H9 (cell line): ENCODE data around the gene FRMPD1. TPM values are rescaled to one million over a fixed set of nuclear protein-coding genes. Genes with fewer than 3 reads are reported as not detected.

Source experiments
- DNase-seq: peaks from one replicate; pipeline ENCODE4 v3.0.0-alpha.2; 2017
- H2AFZ ChIP-seq: one replicate; pipeline ENCODE4 v1.6.1; 2013; ENCODE audit warnings: mild to moderate bottlenecking, low read length, control low read depth, moderate library complexity
- H2AK5ac ChIP-seq: 2 replicates; pipeline ENCODE4 v1.6.1; 2013; ENCODE audit warnings: low read length, control low read depth, mixed read lengths; ENCODE audit not compliant: insufficient read length
- H2BK120ac ChIP-seq: one replicate; pipeline ENCODE4 v1.6.1; 2013; ENCODE audit warnings: low read depth, mild to moderate bottlenecking, low read length, control low read depth, inconsistent platforms; ENCODE audit not compliant: poor library complexity, severe bottlenecking
- H2BK12ac ChIP-seq: 2 replicates; pipeline ENCODE4 v1.6.1; 2013; ENCODE audit warnings: low read length, control low read depth, mixed read lengths, low read depth; ENCODE audit not compliant: insufficient read length
- H2BK15ac ChIP-seq: 2 replicates; pipeline ENCODE4 v1.6.1; 2013; ENCODE audit warnings: low read depth, low read length, control low read depth
- H2BK20ac ChIP-seq: one replicate; pipeline ENCODE4 v1.6.1; 2013; ENCODE audit warnings: low read depth, mild to moderate bottlenecking, low read length, control low read depth, inconsistent platforms; ENCODE audit not compliant: poor library complexity, severe bottlenecking
- H2BK5ac ChIP-seq: 2 replicates; pipeline ENCODE4 v1.6.1; 2013; ENCODE audit warnings: low read length, control low read depth, mixed read lengths; ENCODE audit not compliant: insufficient read length
- H3K14ac ChIP-seq: 2 replicates; pipeline ENCODE4 v1.6.1; 2013; ENCODE audit warnings: low read length, control low read depth; ENCODE audit not compliant: insufficient read depth
- H3K18ac ChIP-seq: 2 replicates; pipeline ENCODE4 v1.6.1; 2013; ENCODE audit warnings: low read depth, mild to moderate bottlenecking, mixed read lengths, low read length, control low read depth; ENCODE audit not compliant: insufficient read length
- H3K23ac ChIP-seq: 2 replicates; pipeline ENCODE4 v1.6.1; 2013; ENCODE audit warnings: low read length, control low read depth, mixed read lengths, low read depth; ENCODE audit not compliant: insufficient read length
- H3K23me2 ChIP-seq: 2 replicates; pipeline ENCODE4 v1.6.1; 2013; ENCODE audit warnings: low read depth, mild to moderate bottlenecking, mixed read lengths, low read length, control low read depth; ENCODE audit not compliant: insufficient read length, poor library complexity, severe bottlenecking
- H3K27ac ChIP-seq: 2 replicates; pipeline ENCODE4 v1.5.1; 2013; ENCODE audit warnings: low read length, control low read depth, mixed read lengths, low read depth; ENCODE audit not compliant: insufficient read length
- H3K27me3 ChIP-seq: 2 replicates; pipeline ENCODE4 v1.6.1; 2013; ENCODE audit warnings: low read length, control low read depth, inconsistent platforms; ENCODE audit not compliant: insufficient read depth
- H3K4ac ChIP-seq: 2 replicates; pipeline ENCODE4 v1.6.1; 2013; ENCODE audit warnings: low read depth, mild to moderate bottlenecking, control low read depth, inconsistent platforms, low read length, moderate library complexity
- H3K4me1 ChIP-seq: 2 replicates; pipeline ENCODE4 v1.6.1; 2013; ENCODE audit warnings: low read length, control low read depth, inconsistent platforms; ENCODE audit not compliant: insufficient read depth
- H3K4me2 ChIP-seq: 2 replicates; pipeline ENCODE4 v1.6.1; 2013; ENCODE audit warnings: low read length, control low read depth, mixed read lengths; ENCODE audit not compliant: insufficient read length, insufficient read depth
- H3K56ac ChIP-seq: 2 replicates; pipeline ENCODE4 v1.6.1; 2013; ENCODE audit warnings: low read depth, mild to moderate bottlenecking, mixed read lengths, low read length, control low read depth; ENCODE audit not compliant: insufficient read length
- H3K79me1 ChIP-seq: 2 replicates; pipeline ENCODE4 v1.6.1; 2013; ENCODE audit warnings: low read depth, mild to moderate bottlenecking, moderate library complexity, low read length, control low read depth, inconsistent platforms; ENCODE audit not compliant: insufficient read depth, poor library complexity, severe bottlenecking
- H3K79me2 ChIP-seq: 2 replicates; pipeline ENCODE4 v1.6.1; 2013; ENCODE audit warnings: low read length, control low read depth, inconsistent platforms; ENCODE audit not compliant: insufficient read depth
- H3K9ac ChIP-seq: 2 replicates; pipeline ENCODE4 v1.6.1; 2013; ENCODE audit warnings: low read length, control low read depth, mixed read lengths; ENCODE audit not compliant: insufficient read length; ENCODE audit errors: extremely low read depth
- H3K9me3 ChIP-seq: one replicate; pipeline ENCODE4 v1.6.1; 2013; ENCODE audit warnings: low read depth, low read length, inconsistent platforms; ENCODE audit not compliant: control insufficient read depth
- H3T11ph ChIP-seq: one replicate; pipeline ENCODE4 v1.6.1; 2013; ENCODE audit warnings: mild to moderate bottlenecking, low read length, control low read depth, inconsistent platforms
- H4K20me1 ChIP-seq: one replicate; pipeline ENCODE4 v1.6.1; 2013; ENCODE audit not compliant: control insufficient read depth, insufficient read length, insufficient read depth
- H4K5ac ChIP-seq: 2 replicates; pipeline ENCODE4 v1.6.1; 2013; ENCODE audit warnings: low read depth, mild to moderate bottlenecking, mixed read lengths, low read length, control low read depth; ENCODE audit not compliant: insufficient read length
- H4K8ac ChIP-seq: replicated peaks from 2 replicates; pipeline ENCODE4 v1.6.1; 2013; ENCODE audit warnings: low read length, control low read depth, mixed read lengths, low read depth; ENCODE audit not compliant: insufficient read length
- H4K91ac ChIP-seq: 2 replicates; pipeline ENCODE4 v1.6.1; 2013; ENCODE audit warnings: low read depth, mild to moderate bottlenecking, moderate library complexity, mixed read lengths, low read length, control low read depth; ENCODE audit not compliant: insufficient read length
- H3K27ac Mint-ChIP-seq, 3 experiments: 2 replicates in 2 of 3; 3 replicates in 1 of 3; pipeline ENCODE4 v1.8.0; 2020 to 2021; ENCODE audit warnings: mixed read lengths in 3 of 3, mild to moderate bottlenecking in 1 of 3, moderate library complexity in 1 of 3
- H3K27me3 Mint-ChIP-seq: 2 replicates; pipeline ENCODE4 v1.8.0; 2021; ENCODE audit warnings: low read depth, mild to moderate bottlenecking, moderate library complexity, mixed read lengths
- H3K36me3 Mint-ChIP-seq, 3 experiments: 2 replicates in 2 of 3; 3 replicates in 1 of 3; pipeline ENCODE4 v1.8.0; 2020 to 2021; ENCODE audit warnings: low read depth in 3 of 3, mixed read lengths in 3 of 3; ENCODE audit not compliant: insufficient read depth in 1 of 3
- H3K4me1 Mint-ChIP-seq, 2 experiments: 2 replicates each; pipeline ENCODE4 v1.8.0; 2020; ENCODE audit warnings: mixed read lengths in 2 of 2
- H3K4me3 Mint-ChIP-seq, 2 experiments: 2 replicates in 1 of 2; 3 replicates in 1 of 2; pipeline ENCODE4 v1.8.0; 2020 to 2021; ENCODE audit warnings: mild to moderate bottlenecking in 2 of 2, mixed read lengths in 2 of 2, moderate library complexity in 1 of 2
- H3K9me3 Mint-ChIP-seq, 2 experiments: 2 replicates in 1 of 2; 3 replicates in 1 of 2; pipeline ENCODE4 v1.8.0; 2020; ENCODE audit warnings: mild to moderate bottlenecking in 2 of 2, mixed read lengths in 2 of 2, moderate library complexity in 1 of 2
- WGBS: extraction: QIAGEN DNeasy Blood & Tissue Kit; methylation state at CpG from one replicate; pipeline ENCODE4 v1.1.7; 2013; ENCODE audit warnings: missing lambda C conversion rate, low lambda C conversion rate, mixed read lengths; ENCODE audit not compliant: insufficient read length; ENCODE audit errors: extremely low coverage; 5-methylcytosine and 5-hydroxymethylcytosine counted together
- total RNA-seq: library from RNA; stranded (reverse); gene quantifications from 2 replicates; pipeline ENCODE4 v1.2.1, GENCODE V29; 2021
- TF ChIP-seq, protein P1 (sequence below): fragments of 200-600 bp; sonication (generic); conservative IDR thresholded peaks from 3 replicates; pipeline ENCODE4 v1.8.0; 2021; ENCODE audit warnings: antibody characterized with exemption, mild to moderate bottlenecking

The FRMPD1 gene
- total RNA-seq, 1 experiment from 2014 or later, result 0.04 TPM

DNA sequence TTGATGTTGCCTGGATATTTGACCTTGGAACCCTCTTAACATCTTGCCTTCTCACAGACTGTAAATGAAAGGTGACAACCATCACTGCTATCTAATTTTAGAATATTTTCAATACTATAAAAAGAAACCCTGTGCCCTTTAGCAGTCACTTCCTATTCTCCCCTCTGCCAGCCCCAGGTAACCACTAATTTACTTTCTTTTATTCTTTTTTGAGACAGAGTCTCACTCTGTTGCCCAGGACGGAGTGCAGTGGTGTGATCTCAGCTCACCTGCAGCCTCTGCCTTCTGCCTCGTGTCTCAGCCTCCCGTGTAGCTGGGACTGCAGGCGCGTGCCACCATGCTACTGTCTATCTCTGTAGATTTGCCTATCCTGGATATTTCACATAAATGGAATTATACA lies 43.6 kb downstream of the FRMPD1 start:
- H2BK12ac ChIP-seq, result no peak overlapping the region
- no peak overlapping the region for H3K56ac ChIP-seq
- H3K27ac Mint-ChIP-seq, result no peak overlapping the region
- H3K4me2 ChIP-seq, result no peak overlapping the region
- H3K36me3 Mint-ChIP-seq, result no peaks in the 10 kb centered on the region
- H3T11ph ChIP-seq, result no peak overlapping the region
- H2AFZ ChIP-seq, result no peak overlapping the region
- H3K14ac ChIP-seq, result no peak overlapping the region
- H3K9ac ChIP-seq, result no peak overlapping the region
- H2BK120ac ChIP-seq, result no peak overlapping the region
- no peak overlapping the region for H2BK5ac ChIP-seq
- no CpG with 5 or more reads among the region's 5 CpGs for WGBS
- H3K9me3 Mint-ChIP-seq, result no peaks in the 10 kb centered on the region
- no peak overlapping the region for H3K4me3 Mint-ChIP-seq
- no peak overlapping the region for H4K8ac ChIP-seq
- H2AK5ac ChIP-seq, result no peak overlapping the region
- no peaks in the 10 kb centered on the region for H3K79me1 ChIP-seq
- no peak for DNase-seq
- H3K23me2 ChIP-seq, result no peaks in the 10 kb centered on the region
- H4K5ac ChIP-seq, result no peak overlapping the region
- TF ChIP-seq, protein P1, sequence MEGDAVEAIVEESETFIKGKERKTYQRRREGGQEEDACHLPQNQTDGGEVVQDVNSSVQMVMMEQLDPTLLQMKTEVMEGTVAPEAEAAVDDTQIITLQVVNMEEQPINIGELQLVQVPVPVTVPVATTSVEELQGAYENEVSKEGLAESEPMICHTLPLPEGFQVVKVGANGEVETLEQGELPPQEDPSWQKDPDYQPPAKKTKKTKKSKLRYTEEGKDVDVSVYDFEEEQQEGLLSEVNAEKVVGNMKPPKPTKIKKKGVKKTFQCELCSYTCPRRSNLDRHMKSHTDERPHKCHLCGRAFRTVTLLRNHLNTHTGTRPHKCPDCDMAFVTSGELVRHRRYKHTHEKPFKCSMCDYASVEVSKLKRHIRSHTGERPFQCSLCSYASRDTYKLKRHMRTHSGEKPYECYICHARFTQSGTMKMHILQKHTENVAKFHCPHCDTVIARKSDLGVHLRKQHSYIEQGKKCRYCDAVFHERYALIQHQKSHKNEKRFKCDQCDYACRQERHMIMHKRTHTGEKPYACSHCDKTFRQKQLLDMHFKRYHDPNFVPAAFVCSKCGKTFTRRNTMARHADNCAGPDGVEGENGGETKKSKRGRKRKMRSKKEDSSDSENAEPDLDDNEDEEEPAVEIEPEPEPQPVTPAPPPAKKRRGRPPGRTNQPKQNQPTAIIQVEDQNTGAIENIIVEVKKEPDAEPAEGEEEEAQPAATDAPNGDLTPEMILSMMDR, result no peak
- no peak overlapping the region for H2BK20ac ChIP-seq
- no peak overlapping the region for H3K27ac ChIP-seq
- H3K4me1 ChIP-seq, result no peaks in the 10 kb centered on the region
- H3K79me2 ChIP-seq, result no peaks in the 10 kb centered on the region
- no peak overlapping the region for H2BK15ac ChIP-seq
- no peaks in the 10 kb centered on the region for H4K20me1 ChIP-seq
- no peaks in the 10 kb centered on the region for H3K9me3 ChIP-seq
- H3K23ac ChIP-seq, result no peak overlapping the region
- no peak overlapping the region for H4K91ac ChIP-seq
- H3K27me3 ChIP-seq, result no peaks in the 10 kb centered on the region
- H3K27me3 Mint-ChIP-seq, result no peaks in the 10 kb centered on the region
- H3K4ac ChIP-seq, result no peak overlapping the region
- H3K18ac ChIP-seq, result no peak overlapping the region
- H3K4me1 Mint-ChIP-seq, result peaks cover 3 to 5% of the 10 kb centered on the region in 2 experiments; a peak in 3 of 4 replicates
